ENCODE results near the gene PES1.
"Not testable (repeated sequence)": the region's sequence is repeated elsewhere in the genome, so short reads cannot be mapped to it uniquely, and the experiment has no call there.

Gene PES1

GRCh38 chr22:30603801-30604200 is 12.1 kb upstream of the PES1 start:
- H3K4me1 Mint-ChIP-seq: peaks cover 34% of the 10 kb centered on the region
- no peak overlapping the region for H3K4me3 Mint-ChIP-seq
- no peaks in the 10 kb centered on the region for H3K36me3 Mint-ChIP-seq
- CTCF ChIA-PET: interaction anchor here (0.7 to 1.6 kb wide), 2 partner anchors 152 to 213 kb away, joined by 3 to 4 read pairs; no protein-coding TSS in a partner anchor
- no peak for DNase-seq
- no peak overlapping the region for H3K27ac Mint-ChIP-seq
- no peaks in the 10 kb centered on the region for H3K9me3 Mint-ChIP-seq
- H3K27me3 Mint-ChIP-seq: peaks cover 32% of the 10 kb centered on the region

- H3K27ac Mint-ChIP-seq: no peak overlapping the region
Measured at GRCh38 chr22:30602049-30602448, 10.3 kb upstream of the PES1 start.

GRCh38 chr22:30601464-30601863 is 9.8 kb upstream of the PES1 start:
- H3K9me3 Mint-ChIP-seq: no peaks in the 10 kb centered on the region
- no peaks in the 10 kb centered on the region for H3K36me3 Mint-ChIP-seq
- peaks cover 18% of the 10 kb centered on the region for H3K27me3 Mint-ChIP-seq
- CTCF ChIA-PET: interaction anchor here (0.6 to 1.6 kb wide), 4 partner anchors 34 to 154 kb away, joined by 3 to 12 read pairs (median 3); no protein-coding TSS in a partner anchor
- peaks cover 11% of the 10 kb centered on the region for H3K4me1 Mint-ChIP-seq
- H3K27ac Mint-ChIP-seq: no peak overlapping the region
- no peak overlapping the region for H3K4me3 Mint-ChIP-seq
- DNase-seq: no peak

More at GRCh38 chr22:30602049-30602448, 10.3 kb upstream of the PES1 start:
- CTCF ChIA-PET: interaction anchor here (0.6 to 1.6 kb wide), 4 partner anchors 33 to 153 kb away, joined by 3 to 12 read pairs (median 3); no protein-coding TSS in a partner anchor
- Mint-ChIP-seq H3K36me3 (no peaks in the 10 kb centered on the region), H3K4me1 (peaks cover 17% of the 10 kb centered on the region), H3K27me3 (peaks cover 23% of the 10 kb centered on the region), H3K4me3 (no peak overlapping the region), H3K9me3 (no peaks in the 10 kb centered on the region)
- DNase-seq: peak; percentile 38

- CTCF ChIA-PET: interaction anchor here (0.7 to 1.6 kb wide), 3 partner anchors 110 to 363 kb away, joined by 3 to 12 read pairs (median 3); no protein-coding TSS in a partner anchor
- Mint-ChIP-seq H3K9me3 (no peaks in the 10 kb centered on the region), H3K4me1 (peaks cover 6% of the 10 kb centered on the region), H3K4me3 (no peak overlapping the region), H3K27me3 (peaks cover 13% of the 10 kb centered on the region), H3K36me3 (no peaks in the 10 kb centered on the region), H3K27ac (no peak overlapping the region)
- DNase-seq: no peak
Measured at GRCh38 chr22:30600921-30601320, 9.2 kb upstream of the PES1 start.

- Mint-ChIP-seq H3K9me3 (no peaks in the 10 kb centered on the region), H3K4me1 (no peaks in the 10 kb centered on the region), H3K27me3 (peaks cover 12% of the 10 kb centered on the region), H3K27ac (no peak overlapping the region), H3K36me3 (no peaks in the 10 kb centered on the region), H3K4me3 (no peak overlapping the region)
- DNase-seq: no peak
- CTCF ChIA-PET: interaction anchor here (0.8 kb wide), 1 partner anchor 8 kb away, joined by 3 read pairs; the partner anchor contains the start of gene TCN2
Measured at GRCh38 chr22:30598986-30599385, 7.3 kb upstream of the PES1 start.

- Mint-ChIP-seq H3K4me3 (no peak overlapping the region), H3K4me1 (no peaks in the 10 kb centered on the region), H3K9me3 (no peaks in the 10 kb centered on the region), H3K27ac (no peak overlapping the region), H3K27me3 (peaks cover 12% of the 10 kb centered on the region), H3K36me3 (no peaks in the 10 kb centered on the region)
- DNase-seq: no peak
- CTCF ChIA-PET: interaction anchor here (0.7 kb wide), 1 partner anchor 9 kb away, joined by 4 read pairs; no protein-coding TSS in a partner anchor
Measured at GRCh38 chr22:30596886-30597285, 5.2 kb upstream of the PES1 start.

- CTCF ChIA-PET: interaction anchor here (1.2 kb wide), 1 partner anchor 10 kb away, joined by 5 read pairs; no protein-coding TSS in a partner anchor
- Mint-ChIP-seq H3K27me3 (peaks cover 12% of the 10 kb centered on the region), H3K36me3 (no peaks in the 10 kb centered on the region), H3K27ac (no peak overlapping the region), H3K4me3 (no peak overlapping the region), H3K4me1 (no peaks in the 10 kb centered on the region), H3K9me3 (no peaks in the 10 kb centered on the region)
- DNase-seq: no peak
Measured at GRCh38 chr22:30596199-30596598, 4.5 kb upstream of the PES1 start.

GRCh38 chr22:30592360-30592713 is 627 bp upstream of the PES1 start:
- not testable (repeated sequence) for DNase-seq, H3K27ac Mint-ChIP-seq, H3K4me3 Mint-ChIP-seq, H3K9me3 Mint-ChIP-seq, H3K4me1 Mint-ChIP-seq
- CTCF ChIA-PET: interaction anchor here (1.7 to 2.1 kb wide), 2 partner anchors 14 to 163 kb away, joined by 7 to 8 read pairs; partner anchors contain the start of gene TCN2
- Mint-ChIP-seq H3K36me3 (peaks cover 12% of the 10 kb centered on the region), H3K27me3 (peaks cover 12% of the 10 kb centered on the region)

GRCh38 chr22:30591191-30591587 is 521 bp downstream of the PES1 start:
- peak; percentile 26 for DNase-seq
- H3K36me3 Mint-ChIP-seq: peaks cover 21% of the 10 kb centered on the region
- no peaks in the 10 kb centered on the region for H3K4me1 Mint-ChIP-seq
- CTCF ChIA-PET: interaction anchor here (1.7 to 2.1 kb wide), 2 partner anchors 16 to 164 kb away, joined by 7 to 8 read pairs; partner anchors contain the start of gene TCN2
- no peak overlapping the region for H3K27ac Mint-ChIP-seq
- H3K9me3 Mint-ChIP-seq: no peaks in the 10 kb centered on the region
- H3K27me3 Mint-ChIP-seq: peaks cover 12% of the 10 kb centered on the region
- H3K4me3 Mint-ChIP-seq: no peak overlapping the region

- peaks cover 41% of the 10 kb centered on the region for H3K36me3 Mint-ChIP-seq
- H3K4me3 Mint-ChIP-seq: no peak overlapping the region
- CTCF ChIA-PET: interaction anchor here (0.7 kb wide), 1 partner anchor 555 kb away, joined by 3 read pairs; no protein-coding TSS in a partner anchor
- H3K4me1 Mint-ChIP-seq: no peaks in the 10 kb centered on the region
- no peaks in the 10 kb centered on the region for H3K27me3 Mint-ChIP-seq
- no peak overlapping the region for H3K27ac Mint-ChIP-seq
- DNase-seq: no peak
- H3K9me3 Mint-ChIP-seq: no peaks in the 10 kb centered on the region
Measured at GRCh38 chr22:30586414-30586813, 5.3 kb downstream of the PES1 start.

GRCh38 chr22:30584441-30584840 is 7.3 kb downstream of the PES1 start:
- H3K4me3 Mint-ChIP-seq: no peak overlapping the region
- H3K4me1 Mint-ChIP-seq: no peaks in the 10 kb centered on the region
- H3K36me3 Mint-ChIP-seq: peaks cover 59% of the 10 kb centered on the region
- CTCF ChIA-PET: no interaction called here
- no peaks in the 10 kb centered on the region for H3K27me3 Mint-ChIP-seq
- no peak for DNase-seq
- H3K27ac Mint-ChIP-seq: no peak overlapping the region
- H3K9me3 Mint-ChIP-seq: no peaks in the 10 kb centered on the region

GRCh38 chr22:30582788-30583545 is 8.7 kb downstream of the PES1 start:
- no peaks in the 10 kb centered on the region for H3K9me3 Mint-ChIP-seq
- H3K27me3 Mint-ChIP-seq: no peaks in the 10 kb centered on the region
- no peak overlapping the region for H3K4me3 Mint-ChIP-seq
- peaks cover 61% of the 10 kb centered on the region for H3K36me3 Mint-ChIP-seq
- CTCF ChIA-PET: no interaction called here
- no peaks in the 10 kb centered on the region for H3K4me1 Mint-ChIP-seq
- H3K27ac Mint-ChIP-seq: no peak overlapping the region
- no peak for DNase-seq

GRCh38 chr22:30582051-30582450 is 9.7 kb downstream of the PES1 start:
- H3K4me3 Mint-ChIP-seq: no peak overlapping the region
- H3K4me1 Mint-ChIP-seq: no peaks in the 10 kb centered on the region
- H3K9me3 Mint-ChIP-seq: no peaks in the 10 kb centered on the region
- DNase-seq: no peak
- H3K27me3 Mint-ChIP-seq: no peaks in the 10 kb centered on the region
- CTCF ChIA-PET: no interaction called here
- peaks cover 58% of the 10 kb centered on the region for H3K36me3 Mint-ChIP-seq
- no peak overlapping the region for H3K27ac Mint-ChIP-seq

GRCh38 chr22:30580896-30581295 is 10.8 kb downstream of the PES1 start:
- Mint-ChIP-seq H3K36me3 (peaks cover 57% of the 10 kb centered on the region), H3K27ac (no peak overlapping the region), H3K4me3 (no peak overlapping the region)

GRCh38 chr22:30578481-30578880 is 13.2 kb downstream of the PES1 start:
- peaks cover 19% of the 10 kb centered on the region for H3K27me3 Mint-ChIP-seq
- peaks cover 6% of the 10 kb centered on the region for H3K4me1 Mint-ChIP-seq
- H3K4me3 Mint-ChIP-seq: no peak overlapping the region
- no peak overlapping the region for H3K27ac Mint-ChIP-seq
- no peaks in the 10 kb centered on the region for H3K9me3 Mint-ChIP-seq
- no peak for DNase-seq
- H3K36me3 Mint-ChIP-seq: peaks cover 50% of the 10 kb centered on the region
- CTCF ChIA-PET: no interaction called here

More at GRCh38 chr22:30580896-30581295, 10.8 kb downstream of the PES1 start:
- no peaks in the 10 kb centered on the region for H3K27me3 Mint-ChIP-seq
- peaks cover 3% of the 10 kb centered on the region for H3K4me1 Mint-ChIP-seq
- no peaks in the 10 kb centered on the region for H3K9me3 Mint-ChIP-seq
- CTCF ChIA-PET: no interaction called here
- no peak for DNase-seq
